PC-3 (cell line): ENCODE data around the gene SKIC8. TPM values are rescaled to one million over a fixed set of nuclear protein-coding genes. Genes with fewer than 3 reads are reported as not detected.

Experiments used
- ATAC-seq: fragments of 200-7000 bp; cut with Tn5 transposase; 2 replicates; pipeline ENCODE4 v1.9.1; 2020; ENCODE audit warnings: mild to moderate bottlenecking, moderate library complexity
- BruUV-seq: library from RNA; stranded (reverse); fragments of 400-500 nt; replicated peaks from 2 replicates; lab custom pipeline; 2021; lab: Mats Ljungman, UMichigan
- CTCF ChIA-PET: fragments of 300-600 bp; sonication (Branson Sonifier 250); formaldehyde crosslinking; loops from one replicate; lab custom pipeline; 2022; ENCODE audit warnings: antibody characterized with exemption; lab: Charles Lee
- POLR2A ChIA-PET: fragments of 300-600 bp; sonication (Branson Sonifier 250); formaldehyde crosslinking; loops from one replicate; lab custom pipeline; 2022; ENCODE audit warnings: antibody characterized with exemption; ENCODE audit not compliant: unreplicated experiment; lab: Charles Lee
- DNase-seq: peaks from one replicate; pipeline ENCODE4 v3.0.0-alpha.2; 2015
- H2AFZ ChIP-seq: fragments of 300-600 bp; sonication (generic); 2 replicates; pipeline ENCODE4 v1.6.0; 2016; ENCODE audit warnings: antibody characterized with exemption, low read length
- H3F3A ChIP-seq: fragments of 300-600 bp; sonication (generic); one replicate; pipeline ENCODE4 v1.6.0; 2017; ENCODE audit warnings: antibody characterized with exemption, low read length, control low read depth, mild to moderate bottlenecking; ENCODE audit not compliant: unreplicated experiment
- H3K27ac ChIP-seq: fragments of 300-600 bp; sonication (generic); 2 replicates; pipeline ENCODE4 v1.5.1; 2016; ENCODE audit warnings: mild to moderate bottlenecking, low read length
- H3K27me3 ChIP-seq: fragments of 300-600 bp; sonication (generic); 2 replicates; pipeline ENCODE4 v1.6.1; 2016; ENCODE audit warnings: low read length, mixed read lengths
- H3K36me3 ChIP-seq: fragments of 300-600 bp; sonication (generic); 2 replicates; pipeline ENCODE4 v1.6.1; 2016; ENCODE audit warnings: low read depth, mixed run types, low read length, mixed read lengths
- H3K4me1 ChIP-seq: fragments of 300-600 bp; sonication (generic); 2 replicates; pipeline ENCODE4 v1.5.1; 2016; ENCODE audit warnings: low read length; ENCODE audit not compliant: insufficient read depth
- H3K4me2 ChIP-seq: fragments of 300-600 bp; sonication (generic); 2 replicates; pipeline ENCODE4 v1.6.0; 2016; ENCODE audit warnings: low read length
- H3K4me3 ChIP-seq: fragments of 300-600 bp; sonication (generic); 2 replicates; pipeline ENCODE4 v1.5.1; 2016; ENCODE audit warnings: mild to moderate bottlenecking, low read length, mixed read lengths
- H3K79me2 ChIP-seq: fragments of 300-600 bp; sonication (generic); 2 replicates; pipeline ENCODE4 v1.6.1; 2017; ENCODE audit warnings: low read length, mixed read lengths
- H3K9ac ChIP-seq: fragments of 300-600 bp; sonication (generic); 2 replicates; pipeline ENCODE4 v1.6.0; 2016; ENCODE audit warnings: mild to moderate bottlenecking, low read length
- H3K9me2 ChIP-seq: fragments of 300-600 bp; sonication (generic); replicated peaks from 2 replicates; pipeline ENCODE4 v1.6.1; 2016; ENCODE audit warnings: mixed run types, low read length, mixed read lengths
- H3K9me3 ChIP-seq: fragments of 300-600 bp; sonication (generic); 2 replicates; pipeline ENCODE4 v1.6.1; 2016; ENCODE audit warnings: low read length, mixed read lengths
- H4K20me1 ChIP-seq: fragments of 300-600 bp; sonication (generic); 2 replicates; pipeline ENCODE4 v1.6.1; 2016; ENCODE audit warnings: low read length, mixed read lengths
- CTCF ChIP-seq: fragments of 300-600 bp; sonication (generic); conservative IDR thresholded peaks from 2 replicates; pipeline ENCODE4 v1.5.1; 2017; ENCODE audit warnings: antibody characterized with exemption, low read depth, mild to moderate bottlenecking, low read length
- EZH2 ChIP-seq: fragments of 300-600 bp; sonication (generic); IDR thresholded peaks from one replicate; pipeline ENCODE4 v1.6.1; 2017; ENCODE audit warnings: antibody characterized with exemption, mild to moderate bottlenecking, low read length; ENCODE audit not compliant: unreplicated experiment
- EZH2phosphoT487 ChIP-seq: fragments of 300-600 bp; sonication (generic); IDR thresholded peaks from 2 replicates; pipeline ENCODE4 v1.6.1; 2018; ENCODE audit warnings: mild to moderate bottlenecking, antibody characterized with exemption, low read length, borderline replicate concordance
- intact Hi-C: fragments of 100-400 bp; cut with micrococcal nuclease; formaldehyde crosslinking; loops from 2 replicates; pipeline ENCODE4 v1.9.0; 2023
- total RNA-seq: library from RNA; depleted of rRNA; stranded (reverse); fragments of >200 nt; gene quantifications from 2 replicates; pipeline ENCODE4 v1.2.3, GENCODE V29; 2014

The SKIC8 gene
- total RNA-seq, 1 experiment from 2014 or later, result 56.1 TPM

GRCh38 chr15:78321041-78321570, 21.7 kb upstream of the SKIC8 start:
- POLR2A ChIA-PET, result no interaction called here

GRCh38 chr15:78320183-78320582, 20.8 kb upstream of the SKIC8 start:
- Histone ChIP-seq H3K4me2 (no peak overlapping the region), H3F3A (no peaks in the 10 kb centered on the region), H2AFZ (no peak overlapping the region), H3K79me2 (no peaks in the 10 kb centered on the region), H3K27me3 (no peaks in the 10 kb centered on the region), H3K4me1 (peaks cover 17% of the 10 kb centered on the region), H3K9me3 (no peaks in the 10 kb centered on the region), H3K36me3 (no peaks in the 10 kb centered on the region), H4K20me1 (no peaks in the 10 kb centered on the region), H3K9me2 (no peaks in the 10 kb centered on the region), H3K4me3 (no peak overlapping the region), H3K9ac (no peak overlapping the region), H3K27ac (no peak overlapping the region)
- ChIA-PET POLR2A (no interaction called here), CTCF (no interaction called here)
- no TSS peak for BruUV-seq
- ATAC-seq (no peak), DNase-seq (no peak)
- intact Hi-C loops, result no loop called here
- TF ChIP-seq EZH2 (no peak), EZH2phosphoT487 (no peak), CTCF (no peak)

More at GRCh38 chr15:78321041-78321570, 21.7 kb upstream of the SKIC8 start:
- H3K4me1 ChIP-seq, result peaks cover 17% of the 10 kb centered on the region
- CTCF ChIA-PET, result no interaction called here
- H2AFZ ChIP-seq, result no peak overlapping the region
- no peaks in the 10 kb centered on the region for H3K9me3 ChIP-seq
- BruUV-seq, result no TSS peak
- peak overlapping the region; percentile 71; the same call in 1 of the 2 replicates for H3K27ac ChIP-seq
- no peaks in the 10 kb centered on the region for H4K20me1 ChIP-seq
- no peak overlapping the region for H3K4me3 ChIP-seq
- no peaks in the 10 kb centered on the region for H3F3A ChIP-seq
- ATAC-seq, result no peak
- H3K36me3 ChIP-seq, result no peaks in the 10 kb centered on the region
- intact Hi-C loops, result no loop called here
- H3K9me2 ChIP-seq, result no peaks in the 10 kb centered on the region
- no peaks in the 10 kb centered on the region for H3K27me3 ChIP-seq
- TF ChIP-seq EZH2phosphoT487, result no peak
- no peak for TF ChIP-seq EZH2
- TF ChIP-seq CTCF, result no peak
- H3K79me2 ChIP-seq, result no peaks in the 10 kb centered on the region
- H3K9ac ChIP-seq, result no peak overlapping the region
- H3K4me2 ChIP-seq, result no peak overlapping the region
- DNase-seq, result no peak

- no peaks in the 10 kb centered on the region for H3K79me2 ChIP-seq
- H3K4me1 ChIP-seq, result peaks cover 17% of the 10 kb centered on the region
- H3K27ac ChIP-seq, result no peak overlapping the region
- TF ChIP-seq EZH2 (no peak), EZH2phosphoT487 (no peak), CTCF (no peak)
- no peaks in the 10 kb centered on the region for H3F3A ChIP-seq
- H4K20me1 ChIP-seq, result no peaks in the 10 kb centered on the region
- H3K36me3 ChIP-seq, result no peaks in the 10 kb centered on the region
- intact Hi-C loops, result no loop called here
- H3K4me3 ChIP-seq, result no peak overlapping the region
- H3K9ac ChIP-seq, result no peak overlapping the region
- no peak for ATAC-seq
- no peaks in the 10 kb centered on the region for H3K27me3 ChIP-seq
- H3K9me2 ChIP-seq, result no peaks in the 10 kb centered on the region
- no peaks in the 10 kb centered on the region for H3K9me3 ChIP-seq
- no peak for DNase-seq
- H2AFZ ChIP-seq, result no peak overlapping the region
- no TSS peak for BruUV-seq
- H3K4me2 ChIP-seq, result no peak overlapping the region
- ChIA-PET CTCF (no interaction called here), POLR2A (no interaction called here)
Measured at GRCh38 chr15:78319588-78319987, 20.2 kb upstream of the SKIC8 start.
